ENCODE results near the gene TCTA.

The TCTA gene

GRCh38 chr3:49461443-49462171 lies 49.4 kb downstream of the TCTA start:
- no peak for DNase-seq

DNA sequence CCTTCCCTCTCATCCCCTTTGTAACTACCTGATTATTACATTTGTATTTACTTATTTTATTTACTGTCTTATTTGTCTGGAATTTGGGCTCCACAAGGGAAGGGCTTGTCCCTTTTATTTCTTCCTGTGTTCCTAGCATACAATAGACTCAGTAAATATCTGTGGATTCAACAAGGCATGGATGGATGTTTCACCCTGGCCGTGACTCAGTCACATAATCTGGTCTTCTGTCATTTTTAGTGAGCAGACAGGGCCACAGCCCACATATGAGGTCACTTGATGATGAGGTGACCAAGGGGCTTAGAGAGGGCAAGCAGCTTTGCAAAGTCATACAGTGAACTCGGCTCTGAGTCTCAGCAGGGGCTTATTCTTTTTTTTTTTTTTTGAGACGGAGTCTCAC lies 50.0 kb downstream of the TCTA start:
- DNase-seq, result no peak

DNA sequence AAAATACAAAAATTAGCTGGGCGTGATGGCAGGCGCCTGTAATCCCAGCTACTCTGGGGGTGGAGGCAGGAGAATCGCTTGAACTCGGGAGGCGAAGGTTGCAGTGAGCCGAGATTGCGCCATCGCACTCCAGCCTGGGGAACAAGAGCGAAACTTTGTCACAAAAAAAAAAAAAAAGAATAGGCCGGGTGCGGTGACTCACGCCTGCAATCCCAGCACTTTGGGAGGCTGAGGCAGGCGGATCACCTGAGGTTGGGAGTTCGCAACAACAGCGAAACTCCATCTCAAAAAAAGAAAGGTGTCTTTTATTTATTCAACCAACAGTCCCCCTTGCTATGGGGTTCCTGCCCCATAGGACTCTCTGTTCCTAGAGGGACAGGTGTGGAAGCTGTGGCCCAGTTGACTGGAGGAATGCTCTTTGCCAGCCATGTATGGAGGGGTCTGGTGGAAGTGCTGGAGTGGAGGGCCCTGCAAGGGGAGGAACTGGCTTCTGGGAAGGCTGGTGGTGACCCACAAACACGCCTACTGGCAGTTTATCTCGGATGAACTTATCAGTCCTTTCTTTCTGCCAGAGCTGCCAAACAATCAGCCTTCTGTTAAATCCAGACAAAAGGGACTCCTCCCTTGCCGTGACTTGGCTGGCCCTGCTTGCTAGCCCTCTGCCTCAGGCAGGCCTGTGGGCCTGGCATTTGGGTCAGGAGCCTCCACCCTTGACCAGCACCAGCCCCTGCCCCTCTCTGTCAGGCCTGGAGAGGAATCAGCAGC lies 53.2 kb downstream of the TCTA start:
- DNase-seq, result no peak

Data from RPMI8226 (cell line).